ENCODE measurements around the gene COL23A1. TPM values are rescaled to one million over a fixed set of nuclear protein-coding genes. Genes with fewer than 3 reads are reported as not detected.

Gene COL23A1
- total and polyA plus RNA-seq, 2 of the 8 experiments (the other 6 are each of a cell fraction or from before 2014, with no cell fraction given), result 3.1 to 4.7 TPM

- TF ChIP-seq JUN (IDR thresholded peaks at IDR 0.05; ENCODE audit: low read depth, low read length) (no peak), RNF2 (IDR thresholded peaks at IDR 0.05; ENCODE audit: borderline replicate concordance, low read depth, low read length, missing control alignments, poor library complexity, severe bottlenecking) (no peak)
These were observed 53.4 kb downstream of the COL23A1 start (continued) for GRCh38 chr5:178536541-178537466.

All from H1 (cell line).